Mammary epithelial cell (primary cell): ENCODE measurements around the gene VNN1.

Source experiments
- CTCF ChIP-seq, 2 donors: IDR thresholded peaks in 1 of 2; conservative IDR thresholded peaks in 1 of 2; 2 replicates each; pipeline ENCODE4 v1.5.1; 2011 to 2012; ENCODE audit warnings: inconsistent platforms in 2 of 2, low read length in 2 of 2, mild to moderate bottlenecking in 2 of 2, control low read depth in 1 of 2, low read depth in 1 of 2; ENCODE audit not compliant: insufficient read depth in 1 of 2; ENCODE audit errors: extremely low read depth in 1 of 2
- EZH2 ChIP-seq: IDR thresholded peaks from 2 replicates; pipeline ENCODE4 v1.6.1; 2012; ENCODE audit warnings: low read length, inconsistent platforms, borderline replicate concordance

- TF ChIP-seq CTCF (conservative IDR thresholded peaks at IDR 0.05 in 1 of 2, IDR thresholded peaks at IDR 0.05 in 1 of 2; ENCODE audit: extremely low read depth in 1 of 2, insufficient read depth in 1 of 2, low read depth in 1 of 2, low read length in 2 of 2): no peak
- TF ChIP-seq EZH2: no peak
Observed at GRCh38 chr6:132685009-132685408, 28.8 kb downstream of the VNN1 start.
